Embryonic facial prominence (tissue), 1 donor: ENCODE data around the gene TOX3.

Experiments used
- DNase-seq: peaks from one replicate; pipeline ENCODE4 v3.0.0-alpha.2; 2016; ENCODE audit errors: extremely low spot score

The TOX3 gene

DNA sequence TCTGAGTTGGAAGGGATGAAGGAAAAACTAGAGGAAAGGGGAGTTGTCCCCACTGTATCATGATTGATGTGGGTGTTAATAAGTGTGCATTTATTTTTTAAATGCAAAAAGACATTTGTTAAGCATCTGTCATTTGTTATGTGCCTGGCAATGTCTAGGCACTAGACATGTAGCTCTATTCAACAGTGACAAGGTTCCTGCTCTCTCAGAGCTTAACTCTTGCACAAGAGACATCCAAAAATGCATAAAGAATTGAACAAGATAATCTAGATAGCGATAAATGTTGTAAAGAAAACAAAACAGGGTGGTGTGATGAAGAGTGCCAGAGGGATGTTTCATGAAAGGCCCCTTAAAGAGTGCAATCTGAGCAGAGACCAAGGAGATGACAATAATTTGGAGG, 148.9 kb downstream of the TOX3 start:
- DNase-seq: no peak

DNA sequence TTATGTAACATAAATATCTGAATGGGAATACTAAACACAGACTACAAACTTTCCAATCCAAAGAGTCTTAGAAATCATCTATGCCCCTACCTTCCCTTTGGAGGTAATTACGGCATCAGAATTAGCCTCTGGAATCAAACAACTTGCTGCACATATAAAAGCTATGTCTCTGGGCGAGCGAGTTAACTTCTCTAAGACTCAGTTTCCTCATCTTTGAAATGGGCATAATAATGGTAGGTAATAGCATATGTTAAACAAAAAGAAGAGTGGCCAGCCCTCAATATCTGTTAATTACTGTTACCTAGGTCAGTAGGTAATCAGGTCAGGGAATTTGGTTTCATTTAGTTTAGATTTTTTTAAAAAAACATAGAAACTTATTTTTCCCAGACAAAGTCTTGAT, 153.5 kb downstream of the TOX3 start:
- no peak for DNase-seq

DNA sequence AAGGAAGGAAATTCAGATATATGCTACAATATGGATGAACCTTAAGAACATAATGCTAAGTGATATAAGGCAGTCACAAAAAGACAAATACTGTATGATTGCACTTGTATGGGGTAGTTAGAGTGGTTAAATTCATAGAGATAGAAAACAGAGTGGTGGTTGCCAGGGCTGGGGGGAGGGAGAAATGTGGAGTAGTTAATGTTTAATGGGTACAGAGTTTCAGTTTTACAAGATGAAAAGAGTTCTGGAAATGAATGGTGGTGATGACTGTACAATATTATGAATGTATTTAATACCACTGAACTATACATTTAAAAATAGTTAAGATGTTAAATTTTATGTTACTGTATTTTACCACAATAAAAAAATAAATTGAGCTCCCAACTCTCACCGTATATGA, 157.9 kb downstream of the TOX3 start:
- no peak for DNase-seq
